HepG2 (cell line): ENCODE measurements around the gene ALDH2. TPM values are rescaled to one million over a fixed set of nuclear protein-coding genes. Genes with fewer than 3 reads are reported as not detected.

ENCODE experiments used
- AKNA ChIP-seq: sonication (generic); formaldehyde crosslinking; IDR thresholded peaks from 2 replicates; pipeline ENCODE4 v1.4.0; 2020; ENCODE audit warnings: missing genetic modification reagents, borderline replicate concordance
- CCAR2 ChIP-seq: fragments of 200-400 bp; formaldehyde crosslinking; optimal IDR thresholded peaks from 2 replicates; pipeline ENCODE3; 2018; ENCODE audit warnings: low read depth, mild to moderate bottlenecking, low read length, moderate library complexity
- FOXO1 ChIP-seq: sonication (generic); formaldehyde crosslinking; IDR thresholded peaks from 2 replicates; pipeline ENCODE4 v1.4.0; 2020; ENCODE audit warnings: missing genetic modification reagents
- GATAD1 ChIP-seq: IDR thresholded peaks from 2 replicates; pipeline ENCODE4 v1.6.1; 2016; ENCODE audit warnings: missing genetic modification reagents, missing compliant biosample characterization
- JDP2 ChIP-seq: sonication (generic); formaldehyde crosslinking; IDR thresholded peaks from 2 replicates; pipeline ENCODE4 v1.8.1; 2022; ENCODE audit warnings: missing genetic modification reagents, borderline replicate concordance
- KLF12 ChIP-seq: sonication (generic); formaldehyde crosslinking; IDR thresholded peaks from 2 replicates; pipeline ENCODE4 v1.4.0; 2020; ENCODE audit warnings: missing genetic modification reagents, borderline replicate concordance
- MIER2 ChIP-seq: IDR thresholded peaks from 2 replicates; pipeline ENCODE4 v1.6.1; 2016; ENCODE audit warnings: missing biosample characterization, missing genetic modification reagents
- RXRA ChIP-seq: sonication (generic); formaldehyde crosslinking; IDR thresholded peaks from 2 replicates; pipeline ENCODE4 v1.5.1; 2020; ENCODE audit warnings: missing genetic modification reagents
- SOX13 ChIP-seq, 3 experiments: fragments of 450-650 bp in 1 of 3; sonication (generic) in 1 of 3; formaldehyde crosslinking in 1 of 3; IDR thresholded peaks in 2 of 3; conservative IDR thresholded peaks in 1 of 3; 2 replicates each; pipeline versions ENCODE4 v1.5.0 to v1.6.1; 2016 to 2020; ENCODE audit warnings: antibody characterized with exemption in 1 of 3, mild to moderate bottlenecking in 1 of 3, missing compliant biosample characterization in 1 of 3, missing genetic modification reagents in 1 of 3, moderate library complexity in 1 of 3
- TOPORS ChIP-seq: sonication (generic); formaldehyde crosslinking; IDR thresholded peaks from 2 replicates; pipeline ENCODE4 v1.8.0; 2023; ENCODE audit warnings: mild to moderate bottlenecking, missing genetic modification reagents
- ZNF207 ChIP-seq: fragments of 450-650 bp; IDR thresholded peaks from 2 replicates; pipeline ENCODE4 v1.6.1; 2016; ENCODE audit warnings: antibody characterized with exemption, borderline replicate concordance
- ZNF354B ChIP-seq: sonication (generic); formaldehyde crosslinking; IDR thresholded peaks from 2 replicates; pipeline ENCODE4 v1.8.0; 2022; ENCODE audit warnings: mild to moderate bottlenecking, missing genetic modification reagents
- polyA plus RNA-seq, 8 experiments: library from polyadenylated mRNA; depleted of rRNA in 3 of 8; stranded (reverse) in 7 of 8; unstranded in 1 of 8; fragments of >200 nt; fragmentation: Illumina TruSeq in 4 of 8; extraction: Trizol in 4 of 8; gene quantifications; 2 replicates each; pipeline versions ENCODE4 v1.2.1 to v1.2.3, GENCODE V29; 2011 to 2016; ENCODE audit warnings: low read depth in 4 of 8, missing spikeins in 1 of 8, mixed read lengths in 1 of 8; ENCODE audit not compliant: insufficient read depth in 1 of 8
- total RNA-seq, 5 experiments: library from RNA; depleted of rRNA; stranded (reverse); fragments of >200 nt; fragmentation: Illumina TruSeq; extraction: Trizol; gene quantifications; 2 replicates each; pipeline ENCODE4 v1.2.3, GENCODE V29; 2016; ENCODE audit warnings: low read depth in 1 of 5
- TF ChIP-seq, protein P1 (sequence below): sonication (generic); formaldehyde crosslinking; IDR thresholded peaks from 2 replicates; pipeline ENCODE4 v1.5.0; 2020; ENCODE audit warnings: mild to moderate bottlenecking, missing genetic modification reagents
- TF ChIP-seq, protein P2 (sequence below): IDR thresholded peaks from 2 replicates; pipeline ENCODE4 v1.6.1; 2016; ENCODE audit warnings: low read depth, missing genetic modification reagents, missing compliant biosample characterization
- TF ChIP-seq, protein P3 (sequence below): sonication (generic); formaldehyde crosslinking; conservative IDR thresholded peaks from 2 replicates; pipeline ENCODE4 v1.4.0; 2020; ENCODE audit warnings: missing genetic modification reagents

Gene ALDH2
- total and polyA plus RNA-seq, 2 of the 13 experiments (the other 11 are each of a cell fraction or from before 2014, with no cell fraction given) = 78.8 to 103 TPM

- TF ChIP-seq GATAD1 (no peak), MIER2 (CRISPR knock-in tag) (no peak), CCAR2 (no peak), AKNA (CRISPR knock-in tag) (no peak), SOX13 (IDR thresholded peaks at IDR 0.05) (no peak), SOX13 (CRISPR knock-in tag; conservative IDR thresholded peaks at IDR 0.05 in 1 of 2, IDR thresholded peaks at IDR 0.05 in 1 of 2) (0 out of 4 replicates have a peak, but pooled peaks of 1 of the 2 experiments have one; percentile 39), JDP2 (CRISPR knock-in tag) (peak; percentile 62; the same call in 1 of the 2 replicates), FOXO1 (CRISPR knock-in tag) (peak; percentile 17), ZNF354B (no peak), ZNF207 (no peak), KLF12 (CRISPR knock-in tag) (0 out of 2 replicates have a peak, but pooled peaks have one; percentile 25), RXRA (CRISPR knock-in tag) (no peak), TOPORS (CRISPR knock-in tag) (0 out of 2 replicates have a peak, but pooled peaks have one; percentile 7)
- TF ChIP-seq, protein P1, sequence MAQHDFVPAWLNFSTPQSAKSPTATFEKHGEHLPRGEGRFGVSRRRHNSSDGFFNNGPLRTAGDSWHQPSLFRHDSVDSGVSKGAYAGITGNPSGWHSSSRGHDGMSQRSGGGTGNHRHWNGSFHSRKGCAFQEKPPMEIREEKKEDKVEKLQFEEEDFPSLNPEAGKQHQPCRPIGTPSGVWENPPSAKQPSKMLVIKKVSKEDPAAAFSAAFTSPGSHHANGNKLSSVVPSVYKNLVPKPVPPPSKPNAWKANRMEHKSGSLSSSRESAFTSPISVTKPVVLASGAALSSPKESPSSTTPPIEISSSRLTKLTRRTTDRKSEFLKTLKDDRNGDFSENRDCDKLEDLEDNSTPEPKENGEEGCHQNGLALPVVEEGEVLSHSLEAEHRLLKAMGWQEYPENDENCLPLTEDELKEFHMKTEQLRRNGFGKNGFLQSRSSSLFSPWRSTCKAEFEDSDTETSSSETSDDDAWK (CRISPR knock-in tag) = no peak
- TF ChIP-seq, protein P2, sequence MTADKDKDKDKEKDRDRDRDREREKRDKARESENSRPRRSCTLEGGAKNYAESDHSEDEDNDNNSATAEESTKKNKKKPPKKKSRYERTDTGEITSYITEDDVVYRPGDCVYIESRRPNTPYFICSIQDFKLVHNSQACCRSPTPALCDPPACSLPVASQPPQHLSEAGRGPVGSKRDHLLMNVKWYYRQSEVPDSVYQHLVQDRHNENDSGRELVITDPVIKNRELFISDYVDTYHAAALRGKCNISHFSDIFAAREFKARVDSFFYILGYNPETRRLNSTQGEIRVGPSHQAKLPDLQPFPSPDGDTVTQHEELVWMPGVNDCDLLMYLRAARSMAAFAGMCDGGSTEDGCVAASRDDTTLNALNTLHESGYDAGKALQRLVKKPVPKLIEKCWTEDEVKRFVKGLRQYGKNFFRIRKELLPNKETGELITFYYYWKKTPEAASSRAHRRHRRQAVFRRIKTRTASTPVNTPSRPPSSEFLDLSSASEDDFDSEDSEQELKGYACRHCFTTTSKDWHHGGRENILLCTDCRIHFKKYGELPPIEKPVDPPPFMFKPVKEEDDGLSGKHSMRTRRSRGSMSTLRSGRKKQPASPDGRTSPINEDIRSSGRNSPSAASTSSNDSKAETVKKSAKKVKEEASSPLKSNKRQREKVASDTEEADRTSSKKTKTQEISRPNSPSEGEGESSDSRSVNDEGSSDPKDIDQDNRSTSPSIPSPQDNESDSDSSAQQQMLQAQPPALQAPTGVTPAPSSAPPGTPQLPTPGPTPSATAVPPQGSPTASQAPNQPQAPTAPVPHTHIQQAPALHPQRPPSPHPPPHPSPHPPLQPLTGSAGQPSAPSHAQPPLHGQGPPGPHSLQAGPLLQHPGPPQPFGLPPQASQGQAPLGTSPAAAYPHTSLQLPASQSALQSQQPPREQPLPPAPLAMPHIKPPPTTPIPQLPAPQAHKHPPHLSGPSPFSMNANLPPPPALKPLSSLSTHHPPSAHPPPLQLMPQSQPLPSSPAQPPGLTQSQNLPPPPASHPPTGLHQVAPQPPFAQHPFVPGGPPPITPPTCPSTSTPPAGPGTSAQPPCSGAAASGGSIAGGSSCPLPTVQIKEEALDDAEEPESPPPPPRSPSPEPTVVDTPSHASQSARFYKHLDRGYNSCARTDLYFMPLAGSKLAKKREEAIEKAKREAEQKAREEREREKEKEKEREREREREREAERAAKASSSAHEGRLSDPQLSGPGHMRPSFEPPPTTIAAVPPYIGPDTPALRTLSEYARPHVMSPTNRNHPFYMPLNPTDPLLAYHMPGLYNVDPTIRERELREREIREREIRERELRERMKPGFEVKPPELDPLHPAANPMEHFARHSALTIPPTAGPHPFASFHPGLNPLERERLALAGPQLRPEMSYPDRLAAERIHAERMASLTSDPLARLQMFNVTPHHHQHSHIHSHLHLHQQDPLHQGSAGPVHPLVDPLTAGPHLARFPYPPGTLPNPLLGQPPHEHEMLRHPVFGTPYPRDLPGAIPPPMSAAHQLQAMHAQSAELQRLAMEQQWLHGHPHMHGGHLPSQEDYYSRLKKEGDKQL (CRISPR knock-in tag) = 0 out of 2 replicates have a peak, but pooled peaks have one; percentile 9
- TF ChIP-seq, protein P3, sequence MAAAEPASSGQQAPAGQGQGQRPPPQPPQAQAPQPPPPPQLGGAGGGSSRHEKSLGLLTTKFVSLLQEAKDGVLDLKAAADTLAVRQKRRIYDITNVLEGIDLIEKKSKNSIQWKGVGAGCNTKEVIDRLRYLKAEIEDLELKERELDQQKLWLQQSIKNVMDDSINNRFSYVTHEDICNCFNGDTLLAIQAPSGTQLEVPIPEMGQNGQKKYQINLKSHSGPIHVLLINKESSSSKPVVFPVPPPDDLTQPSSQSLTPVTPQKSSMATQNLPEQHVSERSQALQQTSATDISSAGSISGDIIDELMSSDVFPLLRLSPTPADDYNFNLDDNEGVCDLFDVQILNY (CRISPR knock-in tag) = peak; percentile 63; the same call in 1 of the 2 replicates
Measured at GRCh38 chr12:111766608-111767361, at the start of gene ALDH2 (continued).
